ENCODE results near the gene ACMSD. TPM values are rescaled to one million over a fixed set of nuclear protein-coding genes. Genes with fewer than 3 reads are reported as not detected.

ACMSD gene
- polyA plus RNA-seq, 1 donor: 0.34 TPM

DNA sequence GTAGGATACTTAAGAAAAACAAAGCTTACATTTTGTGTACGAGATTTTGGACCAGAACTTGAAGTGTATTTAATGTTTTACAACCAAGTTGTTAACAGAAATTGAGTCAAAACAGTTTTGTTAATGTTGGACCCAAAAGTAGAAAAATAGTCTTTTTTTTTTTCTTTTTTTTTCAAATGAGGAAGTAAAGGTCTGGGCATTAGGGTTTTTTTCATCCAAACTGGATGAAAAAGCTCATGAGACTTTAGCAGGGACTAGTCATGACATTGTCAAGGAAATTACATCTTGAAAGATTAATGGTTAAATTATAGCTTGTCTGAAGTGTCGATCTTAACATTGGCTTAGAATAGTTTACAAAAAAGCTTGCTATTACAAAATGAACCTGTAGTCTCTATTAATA lies 112.5 kb downstream of the ACMSD start:
- no peak for DNase-seq

Other genes with a start within 250 kb of the ACMSD start
- gene TMEM163, start 119.6 kb upstream of the ACMSD start, polyA plus RNA-seq (ENCODE audit: insufficient read length): 0.72 TPM
- gene CCNT2, start 80.2 kb downstream of the ACMSD start, polyA plus RNA-seq (ENCODE audit: insufficient read length): 43.2 TPM
- gene MAP3K19, start 208.8 kb downstream of the ACMSD start, polyA plus RNA-seq (ENCODE audit: insufficient read length): not detected
- 36.7 TPM for gene RAB3GAP1, start 213.7 kb downstream of the ACMSD start, polyA plus RNA-seq (ENCODE audit: insufficient read length)